HG03196 (cell line): ENCODE measurements around the gene VIM.
"Not testable (repeated sequence)": the region's sequence is repeated elsewhere in the genome, so short reads cannot be mapped to it uniquely, and the experiment has no call there.

ENCODE experiments used
- ATAC-seq: cut with Tn5 transposase; IDR thresholded peaks from one replicate; pipeline ENCODE4 v1.9.1; 2021; ENCODE audit not compliant: unreplicated experiment

Gene VIM

GRCh38 chr10:17231788-17232187, 3.7 kb downstream of the VIM start:
- ATAC-seq = no peak

- no peak for ATAC-seq
Observed at GRCh38 chr10:17232276-17232960, 4.4 kb downstream of the VIM start.

DNA sequence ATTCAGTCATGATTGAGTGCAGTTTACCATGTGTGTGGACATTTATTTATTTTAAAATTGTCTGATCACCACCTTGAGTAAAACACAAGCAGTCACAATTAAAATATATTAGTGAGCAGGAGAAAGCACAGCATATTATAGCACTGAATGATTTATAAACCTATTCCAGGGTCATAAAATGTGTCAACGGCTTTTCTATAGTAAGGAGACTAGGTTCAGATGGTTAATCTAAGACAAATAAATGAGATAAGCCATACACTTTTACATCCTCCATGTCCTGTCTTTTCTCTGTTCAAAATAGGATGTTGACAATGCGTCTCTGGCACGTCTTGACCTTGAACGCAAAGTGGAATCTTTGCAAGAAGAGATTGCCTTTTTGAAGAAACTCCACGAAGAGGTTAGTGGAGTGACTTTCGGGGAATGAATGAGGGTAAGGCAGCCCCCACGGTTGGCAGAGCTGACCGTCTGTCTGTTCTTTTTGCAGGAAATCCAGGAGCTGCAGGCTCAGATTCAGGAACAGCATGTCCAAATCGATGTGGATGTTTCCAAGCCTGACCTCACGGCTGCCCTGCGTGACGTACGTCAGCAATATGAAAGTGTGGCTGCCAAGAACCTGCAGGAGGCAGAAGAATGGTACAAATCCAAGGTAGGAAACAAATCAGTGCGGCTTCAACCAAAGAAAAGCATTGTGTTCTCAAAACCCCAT, 5.4 kb downstream of the VIM start:
- ATAC-seq = no peak

GRCh38 chr10:17234431-17234945, 6.4 kb downstream of the VIM start:
- no peak for ATAC-seq

DNA sequence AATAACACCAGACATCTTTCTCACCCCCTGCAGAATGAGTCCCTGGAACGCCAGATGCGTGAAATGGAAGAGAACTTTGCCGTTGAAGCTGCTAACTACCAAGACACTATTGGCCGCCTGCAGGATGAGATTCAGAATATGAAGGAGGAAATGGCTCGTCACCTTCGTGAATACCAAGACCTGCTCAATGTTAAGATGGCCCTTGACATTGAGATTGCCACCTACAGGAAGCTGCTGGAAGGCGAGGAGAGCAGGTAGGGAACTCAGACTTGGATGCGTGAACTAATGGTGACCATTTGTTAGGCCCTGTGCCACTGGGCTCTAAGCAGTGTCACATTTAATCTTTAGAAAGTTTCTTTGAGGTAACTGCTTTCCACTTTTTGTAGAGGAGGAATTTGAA, 7.1 kb downstream of the VIM start:
- no peak for ATAC-seq

- no peak for ATAC-seq
Observed at GRCh38 chr10:17236468-17237148, 8.6 kb downstream of the VIM start.

- no peak for ATAC-seq
Observed at GRCh38 chr10:17237149-17237527, 9.1 kb downstream of the VIM start.

DNA sequence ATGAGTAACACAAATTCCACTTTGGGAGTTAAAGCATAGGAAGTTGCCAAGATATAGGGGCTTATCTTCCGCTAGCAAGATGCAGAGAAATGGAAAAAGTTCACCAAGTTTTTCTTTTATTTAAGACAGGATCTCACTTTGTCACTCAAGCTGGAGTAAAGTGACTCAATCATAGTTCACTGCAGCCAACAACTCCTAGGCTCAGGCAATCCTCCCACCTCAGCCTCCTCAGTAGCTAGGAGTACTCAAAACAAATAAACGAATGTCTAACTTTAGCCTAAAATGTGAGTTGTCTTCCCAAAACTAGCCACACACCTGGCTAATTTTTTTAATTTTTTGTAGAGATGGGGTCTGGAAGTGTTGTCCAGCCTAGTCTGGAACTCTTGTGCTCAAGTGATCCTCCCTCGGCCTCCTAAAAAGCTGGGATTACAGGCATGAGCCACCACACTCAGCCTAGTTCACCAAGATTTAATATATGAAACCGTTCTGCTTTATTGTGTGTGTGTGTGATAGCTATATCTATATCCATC, 9.9 kb downstream of the VIM start:
- no peak for ATAC-seq

GRCh38 chr10:17238445-17239291, 10.6 kb downstream of the VIM start:
- ATAC-seq = no peak

- ATAC-seq = no peak
Observed at GRCh38 chr10:17239345-17240085, 11.5 kb downstream of the VIM start.

- no peak for ATAC-seq
Observed at GRCh38 chr10:17240096-17240495, 12.1 kb downstream of the VIM start.

DNA sequence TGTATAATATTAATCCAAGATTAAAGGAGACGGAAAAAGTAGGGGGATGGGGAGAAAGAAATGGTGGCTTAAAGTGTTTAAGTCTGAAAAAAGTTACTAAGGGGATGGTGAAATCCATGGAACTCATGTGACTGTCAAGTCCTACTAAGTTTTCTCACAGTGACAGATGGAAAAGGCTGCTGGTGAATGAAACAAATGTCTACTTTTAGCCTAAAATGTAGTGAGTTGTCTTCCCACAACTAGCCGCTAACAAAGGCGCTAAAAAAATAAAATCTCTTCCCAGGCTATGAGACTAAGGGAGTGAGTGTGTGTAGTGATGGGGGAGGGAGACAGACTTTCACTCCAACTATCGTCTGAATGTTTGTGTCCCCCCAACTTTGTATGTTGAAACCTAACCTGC, 12.6 kb downstream of the VIM start:
- ATAC-seq = no peak

DNA sequence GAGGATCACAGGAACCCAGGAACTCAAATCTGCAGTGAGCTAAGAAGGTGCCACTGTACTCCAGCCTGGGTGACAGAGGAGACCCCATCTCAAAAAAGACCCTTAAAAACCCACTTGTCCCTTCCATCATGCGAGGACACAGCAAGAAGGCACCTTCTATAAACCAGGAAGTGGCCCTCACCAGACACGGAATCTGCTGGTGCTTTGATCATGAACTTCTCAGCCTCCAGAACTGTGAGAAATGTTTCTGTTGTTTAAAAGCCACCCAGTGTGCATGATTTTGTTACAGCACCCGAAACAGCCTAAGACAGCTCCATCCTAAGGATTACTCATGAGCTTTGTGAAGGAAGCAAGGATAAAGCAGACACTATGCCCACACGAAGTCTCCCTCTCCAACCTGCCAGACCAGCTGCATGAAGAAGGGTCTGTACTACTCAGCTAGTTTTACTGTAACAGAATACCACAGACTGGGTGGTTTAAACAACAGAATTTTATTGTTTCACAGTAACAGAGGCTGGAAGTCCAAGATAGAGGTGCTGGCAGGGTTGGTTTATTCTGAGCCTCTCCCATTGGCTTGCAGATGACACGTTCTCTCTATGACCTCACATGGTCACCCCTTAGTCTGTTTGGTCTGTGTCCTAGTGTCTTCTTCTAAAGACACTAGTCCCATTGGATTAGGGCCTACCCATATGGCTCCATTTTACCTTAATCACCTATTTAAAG, 13.7 kb downstream of the VIM start:
- ATAC-seq = no peak

- no peak for ATAC-seq
Observed at GRCh38 chr10:17244700-17245365, 16.8 kb downstream of the VIM start.

DNA sequence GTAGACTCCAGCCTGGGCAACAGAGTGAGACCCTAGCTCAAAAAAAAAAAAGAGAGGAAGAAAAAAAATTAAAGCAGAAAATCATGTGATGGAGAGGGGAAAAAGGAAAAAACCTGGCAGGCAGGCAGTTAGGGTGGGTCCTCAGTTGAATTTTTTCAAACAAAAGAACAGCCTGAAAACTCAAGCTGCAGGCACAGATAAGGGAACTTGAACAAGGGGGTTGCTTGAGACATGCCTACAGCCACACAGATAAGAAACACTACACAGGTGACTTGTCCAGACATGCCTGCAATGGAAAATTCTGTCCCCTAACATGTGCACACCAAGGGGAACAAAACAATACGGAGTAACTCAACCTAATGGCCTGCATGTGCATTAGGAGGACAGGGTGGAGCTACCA, 19.2 kb downstream of the VIM start:
- ATAC-seq = no peak

DNA sequence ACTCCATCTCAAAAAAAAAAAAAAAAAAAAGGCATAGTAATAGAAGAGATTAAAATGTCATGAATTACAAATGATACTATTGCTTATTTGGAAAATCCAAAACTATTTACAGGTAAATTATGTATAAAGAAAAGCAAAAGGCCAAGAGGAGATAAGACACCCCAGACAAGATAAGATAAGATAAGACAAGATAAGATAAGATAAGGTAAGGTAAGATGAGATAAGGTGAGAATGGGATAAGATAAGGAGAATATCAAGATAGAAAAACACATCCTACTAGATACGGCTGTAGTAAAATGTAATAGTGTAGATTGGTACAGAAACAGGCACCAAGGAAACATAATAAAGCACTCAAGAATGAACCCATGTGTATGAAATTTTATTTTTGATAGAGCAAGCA, 20.9 kb downstream of the VIM start:
- no peak for ATAC-seq

GRCh38 chr10:17249820-17250219, 21.8 kb downstream of the VIM start:
- ATAC-seq = no peak

DNA sequence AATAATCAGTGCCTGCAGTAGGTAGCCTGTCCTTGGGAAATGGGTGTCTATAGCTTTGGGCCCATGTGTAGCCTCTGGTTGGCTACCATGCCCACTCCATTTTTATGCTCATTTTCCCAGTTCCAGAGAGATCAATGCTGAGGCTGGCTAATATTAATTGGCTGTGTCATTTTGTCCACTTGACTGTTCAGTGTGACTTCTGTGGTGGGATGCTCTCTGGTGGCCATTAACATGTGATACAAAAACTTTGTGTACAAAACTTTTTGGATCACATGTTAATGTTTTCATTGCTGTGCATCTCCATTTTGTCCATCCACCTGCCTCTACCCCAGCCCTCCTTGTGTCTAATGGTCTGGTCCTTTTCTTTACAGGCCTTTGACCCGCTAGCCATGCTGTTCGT, 22.7 kb downstream of the VIM start:
- no peak for ATAC-seq

DNA sequence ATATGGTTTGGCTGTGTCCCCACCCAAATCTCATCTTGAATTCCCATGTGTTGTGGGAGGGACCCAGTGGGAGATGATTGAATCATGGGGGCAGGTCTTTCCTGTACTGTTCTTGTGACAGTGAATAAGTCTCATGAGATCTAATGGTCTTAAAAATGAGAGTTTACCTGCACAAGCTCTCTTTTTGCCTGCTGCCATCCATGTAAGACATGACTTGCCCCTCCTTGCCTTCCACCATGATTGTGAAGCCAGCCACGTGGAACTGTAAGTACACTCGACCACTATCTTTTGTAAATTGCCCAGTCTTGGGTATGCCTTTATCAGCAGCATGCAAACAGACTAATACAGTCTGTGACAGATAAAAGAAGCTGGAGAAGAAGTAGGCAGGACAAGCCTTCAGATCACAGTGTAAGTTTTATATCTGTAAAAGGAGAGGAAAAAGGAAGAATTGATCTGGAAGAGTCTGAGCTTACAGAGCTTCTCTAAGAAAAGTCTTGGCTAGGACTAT, 26.6 kb downstream of the VIM start:
- not testable (repeated sequence) for ATAC-seq
